Stimulated activated CD4-positive, alpha-beta T cell treated with anti-CD3 and anti-CD28 coated beads, Interleukin-4, amount 100 ng/mL, for 1 hour (primary cell): Measurements from ENCODE around the gene PURB.
"Not testable (repeated sequence)": the region's sequence is repeated elsewhere in the genome, so short reads cannot be mapped to it uniquely, and the experiment has no call there.

Experiments
- DNase-seq: peaks from one replicate; pipeline ENCODE4 v3.0.0-alpha.2; 2020

The PURB gene

GRCh38 chr7:44885394-44886317 lies at the start of gene PURB:
TSS of gene PURB (minus strand) at chr7:44885530. CDS start at chr7:44885348, 182 bp downstream.
- peak; percentile 96 for DNase-seq

GRCh38 chr7:44935016-44935415 lies 49.7 kb upstream of the PURB start:
- DNase-seq = no peak

- not testable (repeated sequence) for DNase-seq
Observed at GRCh38 chr7:44934510-44934909, 49.2 kb upstream of the PURB start.

GRCh38 chr7:44930921-44931320 lies 45.6 kb upstream of the PURB start:
- DNase-seq = no peak

GRCh38 chr7:44922351-44922694 lies 37.0 kb upstream of the PURB start:
- no peak for DNase-seq

- peak; percentile 98 for DNase-seq
Observed at GRCh38 chr7:44921607-44922350, 36.4 kb upstream of the PURB start.

GRCh38 chr7:44920119-44920518 lies 34.8 kb upstream of the PURB start:
- DNase-seq = no peak

GRCh38 chr7:44918029-44918428 lies 32.7 kb upstream of the PURB start:
- DNase-seq = no peak

GRCh38 chr7:44917465-44917864 lies 32.1 kb upstream of the PURB start:
- DNase-seq = no peak

- DNase-seq = peak; percentile 68
Observed at GRCh38 chr7:44914992-44915607, 29.8 kb upstream of the PURB start.

- no peak for DNase-seq
Observed at GRCh38 chr7:44912775-44913347, 27.5 kb upstream of the PURB start.

GRCh38 chr7:44911911-44912310 lies 26.6 kb upstream of the PURB start:
- no peak for DNase-seq

GRCh38 chr7:44909596-44910389 lies 24.5 kb upstream of the PURB start:
- DNase-seq = no peak

- DNase-seq = no peak
Observed at GRCh38 chr7:44906965-44907364, 21.6 kb upstream of the PURB start.

GRCh38 chr7:44905002-44905635 lies 19.8 kb upstream of the PURB start:
- DNase-seq = no peak

GRCh38 chr7:44899443-44899842 lies 14.1 kb upstream of the PURB start:
- no peak for DNase-seq

GRCh38 chr7:44898039-44898438 lies 12.7 kb upstream of the PURB start:
- no peak for DNase-seq

GRCh38 chr7:44897309-44897708 lies 12.0 kb upstream of the PURB start:
- no peak for DNase-seq

GRCh38 chr7:44894888-44895580 lies 9.7 kb upstream of the PURB start:
- no peak for DNase-seq

GRCh38 chr7:44893710-44894234 lies 8.4 kb upstream of the PURB start:
- no peak for DNase-seq

GRCh38 chr7:44891791-44892190 lies 6.5 kb upstream of the PURB start:
- DNase-seq = no peak
